K562 (cell line): Measurements from ENCODE around the gene CNGA4. TPM values are rescaled to one million over a fixed set of nuclear protein-coding genes. Genes with fewer than 3 reads are reported as not detected.

ENCODE experiments used
- ATAC-seq: fragments of 200-7000 bp; cut with Tn5 transposase; 3 replicates; pipeline ENCODE4 v1.9.1; 2020; ENCODE audit warnings: moderate library complexity
- BruUV-seq: library from RNA; stranded (reverse); fragments of 400-500 nt; replicated peaks from 2 replicates; lab custom pipeline; 2021; lab: Mats Ljungman, UMichigan
- CTCF ChIA-PET: fragments of 300-600 bp; formaldehyde crosslinking; extraction: SDS; loops from one replicate; lab custom pipeline; 2021; ENCODE audit warnings: low intra/inter-chr PET ratio; lab: Yijun Ruan, JAX
- POLR2A ChIA-PET: fragments of 300-600, 350-650 bp; sonication (Branson Sonifier 250); formaldehyde crosslinking; extraction: SDS; loops from one replicate; lab custom pipeline; 2021; ENCODE audit warnings: antibody characterized with exemption, inconsistent platforms; lab: Yijun Ruan, JAX
- DNase-seq, 4 experiments: peaks; one replicate each; pipeline versions ENCODE4 v3.0.0 to v3.0.0-alpha.2; 2011 to 2018; ENCODE audit warnings: low spot score in 3 of 4, mixed read lengths in 3 of 4; ENCODE audit errors: extremely low read depth in 1 of 4
- FAIRE-seq: peaks from 2 replicates; lab custom pipeline; 2011; peaks lifted over from hg19 to GRCh38; lab: Jason Lieb, UNC
- H2AFZ ChIP-seq: 2 replicates; pipeline ENCODE4 v1.6.0; 2011; ENCODE audit warnings: low read depth, low read length, control low read depth, inconsistent platforms
- H3K27ac ChIP-seq: fragments of 200-600 bp; 3 replicates; pipeline ENCODE4 v1.8.0; 2011; ENCODE audit warnings: low read depth, mild to moderate bottlenecking, control low read depth, inconsistent platforms, low read length, moderate library complexity, mixed read lengths; ENCODE audit errors: extremely low read depth
- H3K27me3 ChIP-seq, 2 experiments: fragments of 300-600 bp in 1 of 2; 2 replicates in 1 of 2; 3 replicates in 1 of 2; pipeline versions ENCODE4 v1.6.0 to v1.8.0; 2011; ENCODE audit warnings: inconsistent platforms in 2 of 2, low read length in 2 of 2, mild to moderate bottlenecking in 1 of 2, mixed read lengths in 1 of 2, moderate library complexity in 1 of 2; ENCODE audit not compliant: control insufficient read depth in 2 of 2, insufficient read depth in 2 of 2
- H3K36me3 ChIP-seq: fragments of 300-600 bp; 3 replicates; pipeline ENCODE4 v1.8.0; 2011; ENCODE audit warnings: mild to moderate bottlenecking, low read length, inconsistent platforms; ENCODE audit not compliant: control insufficient read depth, insufficient read depth
- H3K4me1 ChIP-seq, 2 experiments: fragments of 200-600 bp in 1 of 2; replicated peaks in 1 of 2; 2 replicates in 1 of 2; 3 replicates in 1 of 2; pipeline versions ENCODE4 v1.5.1 to v1.8.0; 2011; ENCODE audit warnings: inconsistent platforms in 2 of 2, low read length in 2 of 2, mild to moderate bottlenecking in 1 of 2, mixed read lengths in 1 of 2, moderate library complexity in 1 of 2; ENCODE audit not compliant: control insufficient read depth in 2 of 2, insufficient read depth in 2 of 2
- H3K4me2 ChIP-seq: 2 replicates; pipeline ENCODE4 v1.6.1; 2011; ENCODE audit warnings: low read length, control low read depth, inconsistent platforms, mixed read lengths; ENCODE audit not compliant: insufficient read depth
- H3K4me3 ChIP-seq: fragments of 200-600 bp; sonication (generic), shearing (Covaris generic); 2 replicates; pipeline ENCODE4 v1.5.1; 2016; ENCODE audit warnings: control low read depth, inconsistent platforms
- H3K79me2 ChIP-seq: fragments of 200-600 bp; 3 replicates; pipeline ENCODE4 v1.8.0; 2011; ENCODE audit warnings: low read length, inconsistent platforms; ENCODE audit not compliant: control insufficient read depth, insufficient read depth
- H3K9ac ChIP-seq, 2 experiments: 2 replicates each; pipeline versions ENCODE4 v1.6.0 to v1.6.1; 2011; ENCODE audit warnings: low read depth in 2 of 2, low read length in 2 of 2, control low read depth in 1 of 2, inconsistent platforms in 1 of 2, mild to moderate bottlenecking in 1 of 2, mixed read lengths in 1 of 2; ENCODE audit not compliant: insufficient read depth in 1 of 2
- H3K9me1 ChIP-seq: one replicate; pipeline ENCODE4 v1.6.0; 2011; ENCODE audit warnings: inconsistent platforms, mild to moderate bottlenecking, low read length, moderate library complexity; ENCODE audit not compliant: control insufficient read depth, insufficient read depth
- H3K9me3 ChIP-seq: replicated peaks from 2 replicates; pipeline ENCODE4 v1.5.1; 2011; ENCODE audit warnings: low read depth, low read length, inconsistent platforms; ENCODE audit not compliant: control insufficient read depth, insufficient read depth
- H4K20me1 ChIP-seq: replicated peaks from 2 replicates; pipeline ENCODE4 v1.6.1; 2011; ENCODE audit warnings: low read length, inconsistent platforms, mixed read lengths; ENCODE audit not compliant: control insufficient read depth, insufficient read depth
- BCL6 ChIP-seq: fragments of 250-450 bp; sonication (Bioruptor Pico); IDR thresholded peaks from 2 replicates; pipeline ENCODE4 v1.4.0; 2020
- KAT2B ChIP-seq: IDR thresholded peaks from one replicate; pipeline ENCODE4 v1.6.1; 2012; ENCODE audit warnings: low read depth, mild to moderate bottlenecking, control low read depth, inconsistent platforms, low read length, moderate library complexity
- LCOR ChIP-seq: sonication (generic); formaldehyde crosslinking; IDR thresholded peaks from 2 replicates; pipeline ENCODE4 v1.8.0; 2022; ENCODE audit warnings: mild to moderate bottlenecking, missing genetic modification reagents
- TCF3 ChIP-seq: sonication (generic); formaldehyde crosslinking; IDR thresholded peaks from 2 replicates; pipeline ENCODE4 v1.4.0; 2020; ENCODE audit warnings: mild to moderate bottlenecking, missing genetic modification reagents
- WGBS: fragments of 100-300 bp; shearing (Covaris generic); methylation state at CpG from one replicate; pipeline ENCODE4 v1.1.6; 2016; ENCODE audit warnings: low coverage, mixed read lengths; ENCODE audit not compliant: insufficient coverage; ENCODE audit errors: missing lambda C conversion rate; 5-methylcytosine and 5-hydroxymethylcytosine counted together
- in situ Hi-C: fragments of 300-500 bp; cut with MboI; formaldehyde crosslinking; loops from 4 replicates; pipeline ENCODE4 v1.15.0; 2018; ENCODE audit warnings: inconsistent platforms, mixed read lengths
- intact Hi-C: fragments of 100-400 bp; cut with micrococcal nuclease; formaldehyde crosslinking; loops from 2 replicates; pipeline ENCODE4 v1.14.2; 2022
- polyA plus RNA-seq, 8 experiments: library from polyadenylated mRNA; depleted of rRNA in 4 of 8; stranded (reverse) in 5 of 8; unstranded in 3 of 8; fragments of >200 nt; fragmentation: Nextera tagmentation in 2 of 8; fragmentation: Illumina TruSeq in 1 of 8; extraction: Ambion mirVana in 2 of 8; extraction: Trizol in 1 of 8; gene quantifications; 2 replicates each; pipeline versions ENCODE4 v1.2.1 to v1.2.3, GENCODE V29; 2011 to 2014; ENCODE audit warnings: inconsistent platforms in 1 of 8, missing spikeins in 1 of 8
- total RNA-seq, 7 experiments: library from RNA; depleted of rRNA in 6 of 7; stranded (reverse); fragments of >200 nt in 6 of 7; fragmentation: Illumina TruSeq in 2 of 7; extraction: Trizol in 2 of 7; gene quantifications; 2 replicates each; pipeline versions ENCODE4 v1.2.1 to v1.2.3, GENCODE V29; 2011 to 2021; ENCODE audit warnings: low replicate concordance in 1 of 7
- TF ChIP-seq, protein P1 (sequence below): fragments of 250-450 bp; sonication (Bioruptor Pico); IDR thresholded peaks from 2 replicates; pipeline ENCODE4 v1.4.0; 2020; ENCODE audit warnings: mild to moderate bottlenecking, moderate library complexity

The CNGA4 gene
- total and polyA plus RNA-seq, 9 of the 15 experiments (the other 6 are each of a cell fraction or from before 2014, with no cell fraction given): 0.04 to 0.09 (median 0.06) TPM; not detected in 6

DNA sequence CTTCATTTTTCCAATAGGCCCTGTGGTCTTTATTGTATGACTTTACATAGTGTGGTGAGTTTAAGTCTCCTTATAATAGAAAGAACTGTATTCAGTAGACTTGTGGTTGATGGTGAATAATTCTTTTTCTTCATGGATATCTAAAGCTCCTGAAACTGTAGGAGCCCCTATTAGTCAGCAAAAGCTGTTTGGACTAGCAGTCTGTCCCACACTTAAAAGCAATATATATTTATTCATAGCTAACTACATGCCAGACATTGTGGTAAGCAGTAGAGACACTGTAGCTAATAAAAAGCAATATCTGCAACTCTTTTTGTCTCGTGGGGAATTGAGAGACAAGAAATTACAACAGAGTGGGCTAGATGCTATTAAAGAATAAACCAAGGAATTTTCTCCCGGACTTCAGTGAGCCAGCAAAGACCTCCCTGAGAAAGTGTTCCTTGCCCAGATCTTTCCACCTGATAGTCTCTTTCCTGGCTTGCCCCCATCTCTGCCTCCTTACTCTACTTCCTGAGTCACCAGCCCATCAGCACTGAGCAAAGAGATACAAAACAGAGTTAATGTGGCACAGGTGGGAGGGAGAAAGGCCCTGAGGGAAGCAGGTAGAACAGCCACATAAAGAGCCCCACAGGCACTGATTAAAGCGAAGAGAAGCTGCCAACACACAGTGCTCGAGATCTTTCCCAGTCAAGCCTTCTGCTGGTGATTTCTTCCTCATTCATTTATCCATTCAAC is 41.3 kb upstream of the CNGA4 start:
- TF ChIP-seq LCOR (no peak), KAT2B (no peak)
- no peaks in the 10 kb centered on the region for H3K36me3 ChIP-seq
- in situ Hi-C loops (no loop called here), intact Hi-C loops (no loop called here)
- no peaks in the 10 kb centered on the region for H3K4me1 ChIP-seq
- CTCF ChIA-PET: no interaction called here
- ATAC-seq (no peak), FAIRE-seq (no peak), DNase-seq (no peak)
- H3K79me2 ChIP-seq: no peaks in the 10 kb centered on the region; the same call in 2 of the 3 replicates
- no peaks in the 10 kb centered on the region for H3K9me3 ChIP-seq
- peaks cover 2% of the 10 kb centered on the region for H3K9me1 ChIP-seq
- peaks cover 0 to 7% of the 10 kb centered on the region in 2 experiments; a peak in 3 of 5 replicates for H3K27me3 ChIP-seq
- WGBS: 2% methylated on average over 4 of the region's 4 CpGs
- H2AFZ ChIP-seq: no peak overlapping the region
- H3K4me3 ChIP-seq: no peak overlapping the region
- H3K4me2 ChIP-seq: no peak overlapping the region
- no TSS peak for BruUV-seq
- no peak overlapping the region for H3K9ac ChIP-seq
- no peaks in the 10 kb centered on the region for H4K20me1 ChIP-seq
- H3K27ac ChIP-seq: no peak overlapping the region
- POLR2A ChIA-PET: interaction anchor here (0.6 to 1.4 kb wide), 3 partner anchors 21 to 1601 kb away, joined by 3 to 4 read pairs (median 3); no protein-coding TSS in a partner anchor

DNA sequence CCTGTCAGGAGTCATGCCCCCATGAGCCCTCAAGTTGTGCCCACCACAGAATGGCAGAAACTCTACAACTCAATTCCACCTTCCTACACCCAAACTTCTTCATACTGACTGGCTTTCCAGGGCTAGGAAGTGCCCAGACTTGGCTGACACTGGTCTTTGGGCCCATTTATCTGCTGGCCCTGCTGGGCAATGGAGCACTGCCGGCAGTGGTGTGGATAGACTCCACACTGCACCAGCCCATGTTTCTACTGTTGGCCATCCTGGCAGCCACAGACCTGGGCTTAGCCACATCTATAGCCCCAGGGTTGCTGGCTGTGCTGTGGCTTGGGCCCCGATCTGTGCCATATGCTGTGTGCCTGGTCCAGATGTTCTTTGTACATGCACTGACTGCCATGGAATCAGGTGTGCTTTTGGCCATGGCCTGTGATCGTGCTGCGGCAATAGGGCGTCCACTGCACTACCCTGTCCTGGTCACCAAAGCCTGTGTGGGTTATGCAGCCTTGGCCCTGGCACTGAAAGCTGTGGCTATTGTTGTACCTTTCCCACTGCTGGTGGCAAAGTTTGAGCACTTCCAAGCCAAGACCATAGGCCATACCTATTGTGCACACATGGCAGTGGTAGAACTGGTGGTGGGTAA is 39.6 kb upstream of the CNGA4 start, which contains the start of gene OR52W1:
Gene OR52W1, plus strand, starts transcription at position 51 of the 637 bp plus-strand sequence. Its CDS starts 0 bp downstream, at position 51.
- ChIA-PET POLR2A (no interaction called here), CTCF (no interaction called here)
- BruUV-seq: no TSS peak
- Histone ChIP-seq H3K4me2 (no peak within 1 kb of the TSS), H3K9ac (0 out of 4 replicates have a peak within 1 kb of the TSS, but pooled peaks of 1 of the 2 experiments have one; percentile 10), H4K20me1 (no peaks in the 10 kb centered on the region), H3K9me1 (peaks cover 2% of the 10 kb centered on the region), H3K36me3 (no peaks in the 10 kb centered on the region), H3K27ac (no peak within 1 kb of the TSS), H3K9me3 (no peaks in the 10 kb centered on the region), H2AFZ (no peak within 1 kb of the TSS), H3K4me1 (no peaks in the 10 kb centered on the region), H3K79me2 (no peaks in the 10 kb centered on the region; the same call in 2 of the 3 replicates), H3K4me3 (no peak within 1 kb of the TSS), H3K27me3 (peaks cover 0 to 7% of the 10 kb centered on the region in 2 experiments; a peak in 3 of 5 replicates)
- WGBS: 13% methylated on average over 5 of the region's 5 CpGs
- no peak for ATAC-seq
- in situ Hi-C loops (no loop called here), intact Hi-C loops (no loop called here)
- TF ChIP-seq BCL6 (CRISPR knock-in tag) (no peak), TCF3 (no peak)
- TF ChIP-seq, protein P1, sequence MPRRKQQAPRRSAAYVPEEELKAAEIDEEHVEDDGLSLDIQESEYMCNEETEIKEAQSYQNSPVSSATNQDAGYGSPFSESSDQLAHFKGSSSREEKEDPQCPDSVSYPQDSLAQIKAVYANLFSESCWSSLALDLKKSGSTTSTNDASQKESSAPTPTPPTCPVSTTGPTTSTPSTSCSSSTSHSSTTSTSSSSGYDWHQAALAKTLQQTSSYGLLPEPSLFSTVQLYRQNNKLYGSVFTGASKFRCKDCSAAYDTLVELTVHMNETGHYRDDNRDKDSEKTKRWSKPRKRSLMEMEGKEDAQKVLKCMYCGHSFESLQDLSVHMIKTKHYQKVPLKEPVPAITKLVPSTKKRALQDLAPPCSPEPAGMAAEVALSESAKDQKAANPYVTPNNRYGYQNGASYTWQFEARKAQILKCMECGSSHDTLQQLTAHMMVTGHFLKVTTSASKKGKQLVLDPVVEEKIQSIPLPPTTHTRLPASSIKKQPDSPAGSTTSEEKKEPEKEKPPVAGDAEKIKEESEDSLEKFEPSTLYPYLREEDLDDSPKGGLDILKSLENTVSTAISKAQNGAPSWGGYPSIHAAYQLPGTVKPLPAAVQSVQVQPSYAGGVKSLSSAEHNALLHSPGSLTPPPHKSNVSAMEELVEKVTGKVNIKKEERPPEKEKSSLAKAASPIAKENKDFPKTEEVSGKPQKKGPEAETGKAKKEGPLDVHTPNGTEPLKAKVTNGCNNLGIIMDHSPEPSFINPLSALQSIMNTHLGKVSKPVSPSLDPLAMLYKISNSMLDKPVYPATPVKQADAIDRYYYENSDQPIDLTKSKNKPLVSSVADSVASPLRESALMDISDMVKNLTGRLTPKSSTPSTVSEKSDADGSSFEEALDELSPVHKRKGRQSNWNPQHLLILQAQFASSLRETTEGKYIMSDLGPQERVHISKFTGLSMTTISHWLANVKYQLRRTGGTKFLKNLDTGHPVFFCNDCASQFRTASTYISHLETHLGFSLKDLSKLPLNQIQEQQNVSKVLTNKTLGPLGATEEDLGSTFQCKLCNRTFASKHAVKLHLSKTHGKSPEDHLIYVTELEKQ: no peak
- no peak for FAIRE-seq
- DNase-seq: no peak
